ENCODE data around the gene PGLYRP1.

The PGLYRP1 gene

DNA sequence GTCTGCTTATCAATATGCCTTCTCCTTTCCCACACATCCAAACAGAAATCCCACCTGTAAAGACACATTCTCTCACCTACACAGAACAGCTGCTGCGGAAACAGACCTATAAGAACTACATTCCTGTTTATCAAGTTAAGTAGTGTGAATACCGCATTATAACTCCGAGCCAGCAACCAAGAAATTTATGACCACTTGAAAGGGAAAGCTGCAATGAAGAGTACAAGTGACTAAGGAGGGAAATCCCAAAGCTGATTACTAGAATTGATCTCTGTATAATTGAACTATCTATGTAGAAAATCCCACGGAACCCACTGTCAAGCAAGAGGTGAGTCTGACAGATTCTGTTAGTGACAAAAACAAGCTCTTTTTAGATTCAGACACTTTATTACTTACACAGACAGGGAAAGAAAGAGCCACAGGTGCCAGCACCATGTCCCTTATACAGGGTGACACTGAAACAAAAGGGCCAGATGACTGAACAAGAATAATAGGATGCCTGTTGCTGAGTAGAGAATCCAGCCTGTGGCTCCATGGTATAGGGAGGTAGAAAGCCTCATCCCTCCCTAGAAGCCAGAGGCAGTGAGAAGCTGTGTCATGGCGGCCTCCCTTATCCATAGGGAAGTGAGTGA lies 19.5 kb upstream of the PGLYRP1 start:
- H3K4me3 ChIP-seq (replicated peaks; ENCODE audit: low read depth, low read length): no peak overlapping the region
- TF ChIP-seq, protein P1, sequence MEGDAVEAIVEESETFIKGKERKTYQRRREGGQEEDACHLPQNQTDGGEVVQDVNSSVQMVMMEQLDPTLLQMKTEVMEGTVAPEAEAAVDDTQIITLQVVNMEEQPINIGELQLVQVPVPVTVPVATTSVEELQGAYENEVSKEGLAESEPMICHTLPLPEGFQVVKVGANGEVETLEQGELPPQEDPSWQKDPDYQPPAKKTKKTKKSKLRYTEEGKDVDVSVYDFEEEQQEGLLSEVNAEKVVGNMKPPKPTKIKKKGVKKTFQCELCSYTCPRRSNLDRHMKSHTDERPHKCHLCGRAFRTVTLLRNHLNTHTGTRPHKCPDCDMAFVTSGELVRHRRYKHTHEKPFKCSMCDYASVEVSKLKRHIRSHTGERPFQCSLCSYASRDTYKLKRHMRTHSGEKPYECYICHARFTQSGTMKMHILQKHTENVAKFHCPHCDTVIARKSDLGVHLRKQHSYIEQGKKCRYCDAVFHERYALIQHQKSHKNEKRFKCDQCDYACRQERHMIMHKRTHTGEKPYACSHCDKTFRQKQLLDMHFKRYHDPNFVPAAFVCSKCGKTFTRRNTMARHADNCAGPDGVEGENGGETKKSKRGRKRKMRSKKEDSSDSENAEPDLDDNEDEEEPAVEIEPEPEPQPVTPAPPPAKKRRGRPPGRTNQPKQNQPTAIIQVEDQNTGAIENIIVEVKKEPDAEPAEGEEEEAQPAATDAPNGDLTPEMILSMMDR (IDR thresholded peaks at IDR 0.05; ENCODE audit: low read depth, low read length, missing control alignments): no peak
- DNase-seq (ENCODE audit: extremely low read depth, low read depth): no peak

DNA sequence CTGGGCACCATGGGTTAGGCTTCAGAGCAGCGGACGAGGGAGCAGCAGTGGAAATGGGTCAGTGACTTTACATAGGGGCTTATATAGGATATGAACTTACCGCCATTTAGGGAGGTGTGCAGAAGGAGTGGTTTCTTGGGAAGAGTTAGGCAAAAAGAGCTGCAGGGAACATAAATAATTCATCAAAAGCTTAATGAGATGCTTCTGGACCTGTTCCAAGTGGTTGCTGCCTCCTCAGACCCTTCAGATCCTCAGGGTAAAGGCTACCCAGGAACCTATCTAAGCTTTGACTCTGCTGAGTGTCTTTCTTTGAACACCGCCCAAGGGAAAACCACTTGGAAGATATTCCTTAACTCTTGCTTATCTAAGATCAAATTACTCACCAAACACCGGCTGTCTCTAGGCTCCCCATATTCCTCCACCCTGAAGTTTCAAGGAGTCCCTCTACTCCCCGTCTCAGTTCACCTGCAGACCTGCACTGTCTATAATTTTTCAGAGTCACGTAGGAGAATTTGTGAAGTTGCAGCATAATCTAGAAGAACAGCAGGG lies 18.2 kb upstream of the PGLYRP1 start, which contains the start of gene IGFL4:
Gene IGFL4, minus strand, starts transcription at position 51 of the 549 bp plus-strand sequence. Its CDS starts 40 bp downstream, at position 11.
- TF ChIP-seq, protein P1 (IDR thresholded peaks at IDR 0.05; ENCODE audit: low read depth, low read length, missing control alignments): no peak
- no peak for DNase-seq (ENCODE audit: extremely low read depth, low read depth)
- H3K4me3 ChIP-seq (replicated peaks; ENCODE audit: low read depth, low read length): no peak within 1 kb of the TSS

DNA sequence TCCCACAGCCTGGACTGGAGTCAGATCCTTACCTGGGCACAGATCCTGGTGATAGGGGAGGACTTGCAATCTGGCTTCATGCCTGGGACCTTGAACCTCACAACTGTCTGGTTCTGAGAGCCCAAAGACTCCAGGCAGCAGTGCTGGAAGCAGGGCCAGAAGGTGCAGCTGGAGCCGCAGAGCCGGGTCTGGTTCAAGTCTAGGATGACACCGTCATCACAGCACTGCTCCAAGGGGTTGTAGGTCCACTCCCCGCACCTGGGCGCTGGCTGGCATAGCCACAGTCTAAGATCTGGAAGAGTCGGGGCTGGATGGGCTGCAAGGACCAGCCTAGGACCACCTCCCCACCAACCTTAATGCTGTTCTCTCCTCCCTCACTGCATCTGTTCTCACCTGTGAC lies 17.3 kb upstream of the PGLYRP1 start:
- no peak overlapping the region for H3K4me3 ChIP-seq (replicated peaks; ENCODE audit: low read depth, low read length)
- TF ChIP-seq, protein P1 (IDR thresholded peaks at IDR 0.05; ENCODE audit: low read depth, low read length, missing control alignments): no peak
- no peak for DNase-seq (ENCODE audit: extremely low read depth, low read depth)

DNA sequence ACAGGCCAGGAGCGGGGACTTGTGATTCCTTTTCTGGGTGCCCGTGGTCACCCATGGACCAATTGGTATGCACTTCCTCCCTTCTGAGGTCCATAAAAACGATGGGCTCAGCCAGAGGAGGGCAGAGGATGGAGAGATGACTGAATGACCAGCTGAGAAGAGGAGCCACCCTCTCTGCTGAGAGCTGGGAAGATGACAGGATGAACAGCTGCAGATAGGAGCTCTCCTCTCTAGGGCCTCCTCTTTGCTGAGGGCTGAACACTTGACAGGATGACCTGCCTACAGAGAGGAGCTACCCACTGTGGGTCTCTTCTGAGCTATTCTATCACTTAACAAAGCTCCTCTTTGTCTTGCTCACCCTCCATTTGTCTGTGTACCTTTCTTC lies 13.9 kb upstream of the PGLYRP1 start:
- TF ChIP-seq, protein P1 (IDR thresholded peaks at IDR 0.05; ENCODE audit: low read depth, low read length, missing control alignments): no peak
- DNase-seq (ENCODE audit: extremely low read depth, low read depth): no peak
- no peak overlapping the region for H3K4me3 ChIP-seq (replicated peaks; ENCODE audit: low read depth, low read length)

DNA sequence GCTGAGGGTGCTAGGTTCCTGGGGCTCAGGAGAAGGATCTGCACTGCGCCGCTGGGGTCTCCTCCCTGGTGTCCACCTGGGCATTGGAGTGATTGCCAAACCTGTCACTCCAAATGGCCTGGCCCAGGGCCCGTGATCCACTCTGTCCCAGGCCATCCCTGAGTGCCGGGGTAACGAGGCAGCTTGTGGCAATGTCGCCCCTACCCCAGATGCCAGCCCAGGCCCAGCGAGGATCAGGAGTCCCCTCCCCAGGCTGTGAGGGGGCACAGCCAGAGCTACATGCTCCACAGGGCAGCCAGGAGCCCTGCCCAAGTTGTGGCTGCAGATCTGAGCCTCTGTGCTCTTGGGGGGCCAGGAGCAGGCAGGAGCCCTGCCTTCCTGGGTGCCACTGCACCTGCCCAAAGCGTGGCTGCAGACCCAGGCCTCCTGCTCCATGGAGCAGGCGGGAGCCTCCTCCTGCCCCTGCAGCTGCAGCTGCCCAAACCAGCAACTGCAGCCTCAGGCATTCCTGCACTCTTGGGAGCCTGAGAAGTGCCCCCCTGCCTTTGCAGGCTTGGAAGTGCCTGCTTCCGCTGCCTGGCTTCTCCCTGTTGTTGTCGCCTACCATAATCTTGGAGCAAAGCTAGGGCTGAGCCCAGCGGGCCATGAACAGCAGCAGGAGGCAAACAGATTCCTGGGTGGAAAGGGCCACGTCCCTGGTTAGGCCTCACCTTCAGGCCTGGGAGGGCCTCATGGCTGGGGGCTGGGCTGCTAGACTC lies 13.3 kb upstream of the PGLYRP1 start:
- no peak overlapping the region for H3K4me3 ChIP-seq (replicated peaks; ENCODE audit: low read depth, low read length)
- no peak for DNase-seq (ENCODE audit: extremely low read depth, low read depth)
- TF ChIP-seq, protein P1 (IDR thresholded peaks at IDR 0.05; ENCODE audit: low read depth, low read length, missing control alignments): no peak

DNA sequence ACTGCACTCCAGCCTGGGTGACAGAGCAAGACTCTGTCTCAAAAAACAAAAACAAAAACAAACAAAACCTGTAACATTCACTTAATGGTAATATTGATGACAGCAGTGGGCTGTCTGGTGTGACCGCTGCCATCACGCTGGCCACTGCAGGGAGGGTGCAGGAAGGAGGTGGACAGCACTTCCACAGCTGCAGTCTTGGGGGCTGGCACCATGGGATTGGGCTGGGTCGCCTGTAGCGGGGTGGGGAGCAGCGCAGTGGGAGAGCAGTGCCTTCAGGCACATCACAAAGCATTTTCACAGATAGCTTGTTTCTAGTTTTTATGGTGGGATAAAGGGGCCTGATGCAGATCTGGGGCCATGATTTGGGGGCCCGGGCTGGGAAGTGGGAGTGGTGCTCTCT lies 12.7 kb upstream of the PGLYRP1 start:
- H3K4me3 ChIP-seq (replicated peaks; ENCODE audit: low read depth, low read length): no peak overlapping the region
- TF ChIP-seq, protein P1 (IDR thresholded peaks at IDR 0.05; ENCODE audit: low read depth, low read length, missing control alignments): no peak
- no peak for DNase-seq (ENCODE audit: extremely low read depth, low read depth)

Data from HFF-Myc (cell line).